HepG2 (cell line): ENCODE data around the gene ARHGAP9. TPM values are rescaled to one million over a fixed set of nuclear protein-coding genes. Genes with fewer than 3 reads are reported as not detected.

Experiments
- AKNA ChIP-seq: sonication (generic); formaldehyde crosslinking; IDR thresholded peaks from 2 replicates; pipeline ENCODE4 v1.4.0; 2020; ENCODE audit warnings: missing genetic modification reagents, borderline replicate concordance
- CERS6 ChIP-seq: sonication (generic); formaldehyde crosslinking; IDR thresholded peaks from 2 replicates; pipeline ENCODE4 v1.5.0; 2020; ENCODE audit warnings: missing genetic modification reagents
- DRAP1 ChIP-seq: IDR thresholded peaks from 2 replicates; pipeline ENCODE4 v1.6.1; 2016; ENCODE audit warnings: missing genetic modification reagents, missing compliant biosample characterization
- FIP1L1 ChIP-seq: fragments of 200-400 bp; formaldehyde crosslinking; IDR thresholded peaks from 2 replicates; pipeline ENCODE4 v1.6.1; 2018; ENCODE audit warnings: low read depth, mild to moderate bottlenecking, low read length, moderate library complexity, borderline replicate concordance; ENCODE audit not compliant: insufficient read depth
- HCFC1 ChIP-seq: fragments of 150-350 bp; IDR thresholded peaks from 2 replicates; pipeline ENCODE4 v1.6.1; 2014; ENCODE audit warnings: low read depth, low read length
- HIC2 ChIP-seq: sonication (generic); formaldehyde crosslinking; IDR thresholded peaks from 2 replicates; pipeline ENCODE4 v1.9.0; 2022; ENCODE audit warnings: low read depth, missing genetic modification reagents
- HMGXB4 ChIP-seq, 2 experiments: sonication (generic) in 1 of 2; formaldehyde crosslinking in 1 of 2; IDR thresholded peaks; 2 replicates each; pipeline versions ENCODE4 v1.4.0 to v1.6.1; 2018 to 2020; ENCODE audit warnings: missing genetic modification reagents in 2 of 2, borderline replicate concordance in 1 of 2, low read depth in 1 of 2, mild to moderate bottlenecking in 1 of 2, missing biosample characterization in 1 of 2
- HNRNPL ChIP-seq: fragments of 200-400 bp; formaldehyde crosslinking; IDR thresholded peaks from 2 replicates; pipeline ENCODE4 v1.6.1; 2017; ENCODE audit warnings: mild to moderate bottlenecking, low read depth, low read length
- HOXA5 ChIP-seq: sonication (generic); formaldehyde crosslinking; IDR thresholded peaks from 2 replicates; pipeline ENCODE4 v1.4.0; 2020; ENCODE audit warnings: missing genetic modification reagents
- NFYC ChIP-seq: IDR thresholded peaks from 2 replicates; pipeline ENCODE4 v1.6.1; 2016; ENCODE audit warnings: missing genetic modification reagents, missing compliant biosample characterization
- PAF1 ChIP-seq: IDR thresholded peaks from 2 replicates; pipeline ENCODE4 v1.6.1; 2016; ENCODE audit warnings: missing genetic modification reagents, missing compliant biosample characterization
- RARA ChIP-seq: IDR thresholded peaks from 2 replicates; pipeline ENCODE4 v1.6.1; 2016; ENCODE audit warnings: missing genetic modification reagents, missing compliant biosample characterization
- SP140L ChIP-seq: sonication (generic); formaldehyde crosslinking; IDR thresholded peaks from 2 replicates; pipeline ENCODE4 v1.4.0; 2020; ENCODE audit warnings: missing genetic modification reagents, borderline replicate concordance
- ZNF335 ChIP-seq: sonication (generic); formaldehyde crosslinking; IDR thresholded peaks from 2 replicates; pipeline ENCODE4 v1.4.0; 2020; ENCODE audit warnings: missing genetic modification reagents
- ZNF362 ChIP-seq: sonication (generic); formaldehyde crosslinking; IDR thresholded peaks from 2 replicates; pipeline ENCODE4 v1.4.0; 2020; ENCODE audit warnings: missing genetic modification reagents, mild to moderate bottlenecking, borderline replicate concordance
- ZNF567 ChIP-seq: sonication (generic); formaldehyde crosslinking; IDR thresholded peaks from 2 replicates; pipeline ENCODE4 v1.8.1; 2023; ENCODE audit warnings: mild to moderate bottlenecking, missing genetic modification reagents, borderline replicate concordance
- ZNF777 ChIP-seq: sonication (generic); formaldehyde crosslinking; IDR thresholded peaks from 2 replicates; pipeline ENCODE4 v1.4.0; 2020; ENCODE audit warnings: missing genetic modification reagents
- polyA plus RNA-seq, 8 experiments: library from polyadenylated mRNA; depleted of rRNA in 3 of 8; stranded (reverse) in 7 of 8; unstranded in 1 of 8; fragments of >200 nt; fragmentation: Illumina TruSeq in 4 of 8; extraction: Trizol in 4 of 8; gene quantifications; 2 replicates each; pipeline versions ENCODE4 v1.2.1 to v1.2.3, GENCODE V29; 2011 to 2016; ENCODE audit warnings: low read depth in 4 of 8, missing spikeins in 1 of 8, mixed read lengths in 1 of 8; ENCODE audit not compliant: insufficient read depth in 1 of 8
- total RNA-seq, 5 experiments: library from RNA; depleted of rRNA; stranded (reverse); fragments of >200 nt; fragmentation: Illumina TruSeq; extraction: Trizol; gene quantifications; 2 replicates each; pipeline ENCODE4 v1.2.3, GENCODE V29; 2016; ENCODE audit warnings: low read depth in 1 of 5

ARHGAP9 gene
- total and polyA plus RNA-seq, 2 of the 13 experiments (the other 11 are each of a cell fraction or from before 2014, with no cell fraction given), result 0.18 to 1.2 TPM

GRCh38 chr12:57487597-57488401 is 8.1 kb upstream of the ARHGAP9 start, which contains the start of gene MARS1 (continued):
- no peak for TF ChIP-seq HNRNPL
- no peak for TF ChIP-seq HIC2 (CRISPR knock-in tag)
- TF ChIP-seq DRAP1 (CRISPR knock-in tag), result peak; percentile 86
- no peak for TF ChIP-seq AKNA (CRISPR knock-in tag)
- TF ChIP-seq NFYC (CRISPR knock-in tag), result peak; percentile 35; the same call in 1 of the 2 replicates
- 0 out of 2 replicates have a peak, but pooled peaks have one; percentile 19 for TF ChIP-seq RARA (CRISPR knock-in tag)
- TF ChIP-seq ZNF335 (CRISPR knock-in tag), result no peak
- no peak for TF ChIP-seq CERS6 (CRISPR knock-in tag)
- no peak for TF ChIP-seq SP140L
- TF ChIP-seq HCFC1, result peak; percentile 91
- TF ChIP-seq ZNF777 (CRISPR knock-in tag), result no peak
- no peak for TF ChIP-seq FIP1L1
- peak in 1 of 2 experiments; percentile 79; a peak in 2 of 4 replicates for TF ChIP-seq HMGXB4 (CRISPR knock-in tag; IDR thresholded peaks at IDR 0.05; ENCODE audit: borderline replicate concordance in 1 of 2, low read depth in 1 of 2)
- no peak for TF ChIP-seq PAF1 (CRISPR knock-in tag)
- TF ChIP-seq ZNF362 (CRISPR knock-in tag), result peak; percentile 100
- TF ChIP-seq HOXA5 (CRISPR knock-in tag), result peak; percentile 81
- TF ChIP-seq ZNF567 (CRISPR knock-in tag), result no peak
